BLaER1 treated with 17β-estradiol and CSF1 and Interleukin-3, amounts not matched to agents 10 nM and 100 nM (cell line): ENCODE results near the gene ARHGAP26.
A peak's percentile ranks its signal among the peaks of the same experiment; 100 is the strongest.
"Not testable (repeated sequence)": the region's sequence is repeated elsewhere in the genome, so short reads cannot be mapped to it uniquely, and the experiment has no call there.

Source experiments
- H3K27ac ChIP-seq, 11 experiments: shearing (Covaris generic); formaldehyde crosslinking; 2 replicates each; pipeline ENCODE4 v1.8.1; 2022
- H3K27me3 ChIP-seq, 11 experiments: shearing (Covaris generic); formaldehyde crosslinking; 2 replicates each; pipeline ENCODE4 v1.8.1; 2022
- H3K36me3 ChIP-seq, 11 experiments: shearing (Covaris generic); formaldehyde crosslinking; 2 replicates each; pipeline ENCODE4 v1.8.1; 2022
- H3K4me1 ChIP-seq, 10 experiments: shearing (Covaris generic); formaldehyde crosslinking; 2 replicates each; pipeline ENCODE4 v1.8.1; 2022
- H3K4me2 ChIP-seq, 11 experiments: shearing (Covaris generic); formaldehyde crosslinking; 2 replicates each; pipeline ENCODE4 v1.8.1; 2022
- H3K4me3 ChIP-seq, 10 experiments: shearing (Covaris generic); formaldehyde crosslinking; 2 replicates each; pipeline ENCODE4 v1.8.1; 2022
- H3K9ac ChIP-seq, 11 experiments: shearing (Covaris generic); formaldehyde crosslinking; 2 replicates each; pipeline ENCODE4 v1.8.1; 2022
- H3K9me3 ChIP-seq, 11 experiments: shearing (Covaris generic); formaldehyde crosslinking; replicated peaks in 1 of 11; 2 replicates each; pipeline ENCODE4 v1.8.1; 2022
- H4K20me1 ChIP-seq, 11 experiments: shearing (Covaris generic); formaldehyde crosslinking; 2 replicates each; pipeline ENCODE4 v1.8.1; 2022
- Cebpa-rat ChIP-seq, 11 experiments: shearing (Covaris generic); IDR thresholded peaks; 2 replicates each; pipeline ENCODE4 v1.8.1; 2022

ARHGAP26 gene

GRCh38 chr5:143094087-143094521 is 323.9 kb downstream of the ARHGAP26 start:
- no peaks in the 10 kb centered on the region; a peak in 2 of 22 replicates for H4K20me1 ChIP-seq
- H3K4me2 ChIP-seq, result no peak overlapping the region
- peaks cover 0 to 4% (median 0%) of the 10 kb centered on the region in 11 experiments; a peak in 1 of 22 replicates for H3K9me3 ChIP-seq
- no peak overlapping the region for H3K9ac ChIP-seq
- H3K4me3 ChIP-seq, result no peak overlapping the region
- H3K27me3 ChIP-seq, result no peaks in the 10 kb centered on the region
- no peak for TF ChIP-seq Cebpa-rat (IDR thresholded peaks at IDR 0.05)
- peaks cover 0 to 82% (median 8%) of the 10 kb centered on the region in 11 experiments; a peak in 11 of 22 replicates for H3K36me3 ChIP-seq
- no peak overlapping the region for H3K27ac ChIP-seq
- H3K4me1 ChIP-seq, result peaks cover 0 to under 1% (median 0%) of the 10 kb centered on the region in 10 experiments; a peak in 3 of 20 replicates

DNA sequence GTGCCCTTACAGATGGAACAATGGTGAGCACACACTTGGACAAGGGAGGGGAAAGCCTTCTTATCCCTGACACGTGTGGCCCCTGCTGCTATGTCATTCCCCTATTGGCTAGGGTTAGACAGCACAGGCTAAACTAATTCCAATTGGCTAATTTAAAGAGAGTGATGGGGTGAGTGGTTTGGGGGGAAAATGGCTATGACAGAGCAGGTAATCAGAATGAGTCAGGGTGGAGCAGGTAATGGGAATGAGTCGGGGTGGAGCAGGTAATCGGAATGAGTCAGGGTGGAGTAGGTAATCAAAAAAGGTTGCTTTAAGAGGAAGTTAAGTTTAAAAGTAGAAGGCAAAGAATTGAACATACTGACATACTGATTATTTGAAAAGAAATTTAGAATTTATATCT is 324.4 kb downstream of the ARHGAP26 start:
- H3K27ac ChIP-seq, H4K20me1 ChIP-seq, H3K4me1 ChIP-seq, H3K9me3 ChIP-seq, H3K4me3 ChIP-seq, H3K27me3 ChIP-seq, H3K9ac ChIP-seq, H3K4me2 ChIP-seq: not testable (repeated sequence)
- peaks cover 0 to 82% (median 8%) of the 10 kb centered on the region in 11 experiments; a peak in 11 of 22 replicates for H3K36me3 ChIP-seq

GRCh38 chr5:143101121-143101520 is 330.9 kb downstream of the ARHGAP26 start:
- Histone ChIP-seq H3K4me3 (no peak overlapping the region), H3K27ac (peak overlapping the region in 1 of 11 experiments; percentile 8; a peak in 2 of 22 replicates), H4K20me1 (peaks cover 0 to 16% (median 0%) of the 10 kb centered on the region in 11 experiments; a peak in 2 of 22 replicates), H3K27me3 (no peaks in the 10 kb centered on the region), H3K4me2 (peak overlapping the region; percentile 14 to 64 (median 38); a peak in 20 of 22 replicates), H3K9ac (no peak overlapping the region), H3K4me1 (peaks cover 15 to 32% (median 25%) of the 10 kb centered on the region in 10 experiments), H3K9me3 (no peaks in the 10 kb centered on the region), H3K36me3 (peaks cover 0 to 92% (median 8%) of the 10 kb centered on the region in 11 experiments; a peak in 12 of 22 replicates)
- no peak for TF ChIP-seq Cebpa-rat (IDR thresholded peaks at IDR 0.05)

- peak overlapping the region in 3 of 11 experiments; percentile 12 to 23 (median 14); a peak in 4 of 22 replicates for H3K27ac ChIP-seq
- no peaks in the 10 kb centered on the region for H3K27me3 ChIP-seq
- H3K4me1 ChIP-seq, result peaks cover 15 to 34% (median 25%) of the 10 kb centered on the region in 10 experiments
- H4K20me1 ChIP-seq, result peaks cover 0 to 19% (median 0%) of the 10 kb centered on the region in 11 experiments; a peak in 3 of 22 replicates
- H3K9me3 ChIP-seq, result no peaks in the 10 kb centered on the region
- H3K36me3 ChIP-seq, result peaks cover 0 to 91% (median 7%) of the 10 kb centered on the region in 11 experiments; a peak in 12 of 22 replicates
- no peak overlapping the region for H3K9ac ChIP-seq
- H3K4me2 ChIP-seq, result peak overlapping the region; percentile 14 to 64 (median 38); a peak in 18 of 22 replicates
- no peak overlapping the region for H3K4me3 ChIP-seq
- no peak for TF ChIP-seq Cebpa-rat (IDR thresholded peaks at IDR 0.05)
These were observed 331.7 kb downstream of the ARHGAP26 start for GRCh38 chr5:143101725-143102386.

DNA sequence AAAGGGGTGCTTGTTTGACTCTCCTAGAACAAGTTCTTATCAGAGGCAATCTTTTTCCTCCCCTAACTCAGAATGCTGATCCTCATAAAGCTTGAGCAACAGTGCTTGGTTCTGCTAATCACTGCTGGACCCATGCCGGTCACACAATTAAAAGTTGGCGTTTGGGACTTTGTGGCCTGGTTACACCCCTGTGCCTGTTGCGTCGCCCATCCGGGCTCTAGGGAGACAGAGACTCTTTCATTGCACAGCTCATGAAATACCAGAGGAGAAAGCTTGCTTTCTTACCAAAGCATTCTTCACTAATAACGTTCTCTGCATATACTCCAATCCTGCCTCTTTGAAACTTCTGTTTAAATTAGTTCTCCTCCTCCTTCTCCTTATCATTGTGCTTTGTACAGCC is 332.2 kb downstream of the ARHGAP26 start:
- peak overlapping the region in 3 of 11 experiments; percentile 15 to 64 (median 27); a peak in 3 of 22 replicates for H3K4me2 ChIP-seq
- H3K9me3 ChIP-seq, result no peaks in the 10 kb centered on the region
- peak overlapping the region in 1 of 11 experiments; percentile 23; a peak in 1 of 22 replicates for H3K27ac ChIP-seq
- H3K4me1 ChIP-seq, result peaks cover 15 to 34% (median 26%) of the 10 kb centered on the region in 10 experiments
- H3K4me3 ChIP-seq, result no peak overlapping the region
- no peaks in the 10 kb centered on the region for H3K27me3 ChIP-seq
- H4K20me1 ChIP-seq, result peaks cover 0 to 24% (median 0%) of the 10 kb centered on the region in 11 experiments; a peak in 3 of 22 replicates
- TF ChIP-seq Cebpa-rat (IDR thresholded peaks at IDR 0.05), result no peak
- H3K36me3 ChIP-seq, result peaks cover 0 to 91% (median 7%) of the 10 kb centered on the region in 11 experiments; a peak in 12 of 22 replicates
- no peak overlapping the region for H3K9ac ChIP-seq

- Histone ChIP-seq H4K20me1 (peaks cover 0 to 45% (median 0%) of the 10 kb centered on the region in 11 experiments; a peak in 4 of 22 replicates), H3K36me3 (peaks cover 0 to 88% (median 7%) of the 10 kb centered on the region in 11 experiments; a peak in 12 of 22 replicates), H3K27ac (no peak overlapping the region), H3K9ac (no peak overlapping the region), H3K4me1 (peaks cover 15 to 36% (median 25%) of the 10 kb centered on the region in 10 experiments), H3K4me2 (no peak overlapping the region), H3K9me3 (no peaks in the 10 kb centered on the region), H3K4me3 (no peak overlapping the region), H3K27me3 (no peaks in the 10 kb centered on the region)
- TF ChIP-seq Cebpa-rat (IDR thresholded peaks at IDR 0.05), result no peak
These were observed 335.2 kb downstream of the ARHGAP26 start for GRCh38 chr5:143105216-143105905.

DNA sequence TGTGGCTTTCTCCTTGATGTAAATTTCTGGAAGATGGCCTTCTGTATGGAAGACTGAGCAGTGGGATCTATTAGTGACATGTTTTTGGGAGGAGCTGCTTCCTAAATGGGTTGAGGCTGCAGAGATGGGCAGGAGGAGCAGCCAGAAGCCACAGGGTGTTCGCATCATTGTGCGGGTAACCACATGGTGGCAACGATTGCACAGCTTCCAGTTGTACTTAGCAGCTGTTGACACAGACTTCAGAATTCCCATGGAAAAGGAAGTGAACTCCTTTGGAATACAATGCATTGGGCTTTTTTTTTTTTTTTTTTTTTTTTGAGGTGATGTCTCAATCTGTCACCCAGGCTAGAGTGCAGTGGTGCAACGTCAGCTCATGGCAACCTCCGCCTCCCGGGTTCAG is 336.0 kb downstream of the ARHGAP26 start:
- H3K27ac ChIP-seq, result no peak overlapping the region
- H3K4me1 ChIP-seq, result peaks cover 11 to 36% (median 17%) of the 10 kb centered on the region in 10 experiments
- TF ChIP-seq Cebpa-rat (IDR thresholded peaks at IDR 0.05), result no peak

DNA sequence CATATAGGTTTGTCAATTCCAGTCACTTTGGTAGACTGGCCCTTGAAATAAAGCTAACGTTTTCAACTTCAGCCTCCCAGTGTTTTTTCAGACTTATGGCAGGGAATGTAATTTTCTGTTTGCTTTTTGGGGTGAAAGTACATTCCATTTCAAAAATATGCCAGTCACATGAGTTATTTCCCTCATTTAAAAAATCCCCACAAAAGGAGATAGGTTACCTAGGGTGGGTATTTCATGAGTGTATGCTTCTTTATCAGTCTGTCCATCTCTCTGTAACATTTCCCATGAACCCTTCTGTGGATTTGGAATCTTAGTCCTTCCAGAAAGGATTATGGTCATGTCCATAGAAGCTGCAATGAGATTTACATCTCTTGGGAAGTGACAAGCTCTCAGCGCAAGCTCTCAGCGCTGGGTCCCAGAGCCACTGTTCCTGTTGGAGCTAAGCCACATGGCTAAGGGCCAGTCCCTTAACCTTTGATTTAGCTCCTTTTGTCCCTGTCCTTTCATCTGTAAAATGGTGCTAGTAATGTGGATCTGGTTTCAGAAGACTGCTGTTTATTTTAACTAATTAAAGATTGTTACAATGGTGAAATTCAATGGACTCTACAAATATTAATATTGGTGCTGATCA is 338.4 kb downstream of the ARHGAP26 start:
- no peak for TF ChIP-seq Cebpa-rat (IDR thresholded peaks at IDR 0.05)

More for the DNA sequence above, 336.0 kb downstream of the ARHGAP26 start:
- no peaks in the 10 kb centered on the region for H3K9me3 ChIP-seq
- peaks cover 0 to 48% (median 0%) of the 10 kb centered on the region in 11 experiments; a peak in 4 of 22 replicates for H4K20me1 ChIP-seq
- H3K27me3 ChIP-seq, result no peaks in the 10 kb centered on the region
- H3K4me3 ChIP-seq, result no peak overlapping the region
- H3K9ac ChIP-seq, result no peak overlapping the region
- H3K36me3 ChIP-seq, result peaks cover 0 to 85% (median 7%) of the 10 kb centered on the region in 11 experiments; a peak in 11 of 22 replicates
- peak overlapping the region in 2 of 11 experiments; percentile 1 to 18; a peak in 3 of 22 replicates for H3K4me2 ChIP-seq

More for the DNA sequence above, 338.4 kb downstream of the ARHGAP26 start:
- H3K9me3 ChIP-seq, result no peaks in the 10 kb centered on the region
- no peak overlapping the region for H3K9ac ChIP-seq
- H3K4me2 ChIP-seq, result no peak overlapping the region
- H3K4me3 ChIP-seq, result no peak overlapping the region
- peaks cover 0 to 49% (median 6%) of the 10 kb centered on the region in 10 experiments; a peak in 9 of 20 replicates for H3K4me1 ChIP-seq
- H3K27me3 ChIP-seq, result no peaks in the 10 kb centered on the region
- H3K27ac ChIP-seq, result no peak overlapping the region
- peaks cover 0 to 46% (median 0%) of the 10 kb centered on the region in 11 experiments; a peak in 4 of 22 replicates for H4K20me1 ChIP-seq
- peaks cover 0 to 76% (median 0%) of the 10 kb centered on the region in 11 experiments; a peak in 10 of 22 replicates for H3K36me3 ChIP-seq
